Measurements from ENCODE around the gene POLR3H. TPM values are rescaled to one million over a fixed set of nuclear protein-coding genes. Genes with fewer than 3 reads are reported as not detected.

POLR3H gene
- total and polyA plus RNA-seq, 10 of the 15 experiments (the other 5 are each of a cell fraction or from before 2014, with no cell fraction given): 3.5 to 62.7 (median 24.6) TPM

DNA sequence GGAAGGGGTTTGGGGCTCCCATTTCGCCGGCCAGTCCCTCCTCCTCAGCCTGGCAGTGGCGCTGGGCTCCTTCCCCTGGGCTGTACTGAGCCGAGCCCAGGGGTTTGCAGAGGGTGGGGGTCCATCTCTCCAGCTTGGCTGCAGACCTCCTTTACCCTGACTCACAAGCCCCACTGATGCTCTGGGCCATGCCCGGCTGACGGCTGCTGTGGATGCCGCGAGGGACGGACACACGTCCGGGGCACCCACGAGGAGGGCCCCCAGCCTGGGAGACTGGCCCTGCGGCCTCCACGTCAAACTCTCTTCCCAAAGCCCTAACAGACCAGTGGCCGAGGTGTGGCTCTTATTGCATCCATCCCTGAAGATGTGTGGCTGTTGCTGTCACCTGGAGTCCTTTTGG lies 31.3 kb upstream of the POLR3H start:
- Histone ChIP-seq H3K4me2 (ENCODE audit: control insufficient read depth, insufficient read depth) (no peak overlapping the region), H3K36me3 (ENCODE audit: control insufficient read depth in 2 of 2, insufficient read depth in 2 of 2, low read length in 1 of 2) (peaks cover 0 to 4% of the 10 kb centered on the region in 2 experiments; a peak in 2 of 4 replicates), H3K4me1 (ENCODE audit: control insufficient read depth, insufficient read depth, low read length) (no peaks in the 10 kb centered on the region), H3K4me3 (no peak overlapping the region), H3K79me2 (ENCODE audit: control insufficient read depth, insufficient read depth, low read length) (no peaks in the 10 kb centered on the region), H4K20me1 (ENCODE audit: control insufficient read depth, insufficient read depth) (no peaks in the 10 kb centered on the region), H3K27ac (ENCODE audit: control insufficient read depth, insufficient read depth) (no peak overlapping the region), H3K9ac (ENCODE audit: control insufficient read depth, insufficient read depth, low read length) (no peak overlapping the region), H3K27me3 (replicated peaks in 1 of 2; ENCODE audit: control insufficient read depth in 2 of 2, insufficient read depth in 2 of 2, low read length in 1 of 2) (no peaks in the 10 kb centered on the region), H2AFZ (ENCODE audit: control insufficient read depth, low read depth, low read length) (no peak overlapping the region), H3K9me3 (replicated peaks; ENCODE audit: control insufficient read depth, insufficient read depth, low read length) (no peaks in the 10 kb centered on the region)
- FAIRE-seq (no peak), DNase-seq (ENCODE audit: low read depth, low spot score) (no peak), ATAC-seq (no peak)
- in situ Hi-C loops (cut with MboI): no loop called here
- TF ChIP-seq RUNX3 (IDR thresholded peaks at IDR 0.05; ENCODE audit: low read length): no peak
- 0 out of 2 replicates have a peak, but pooled peaks have one; percentile 4 for TF ChIP-seq POLR2A (IDR thresholded peaks at IDR 0.05; ENCODE audit: low read depth, low read length)
- TF ChIP-seq STAT3 (IDR thresholded peaks at IDR 0.05; ENCODE audit: low read depth, low read length): no peak
- ChIA-PET SMC1A (ENCODE audit: uncharacterized antibody, unreplicated experiment) (no interaction called here), RAD21 (ENCODE audit: unreplicated experiment) (no interaction called here), CTCF (no interaction called here), POLR2A (no interaction called here)
- BruUV-seq (replicated peaks): no TSS peak
- 90% methylated on average over 15 of the region's 15 CpGs for WGBS (ENCODE audit: insufficient coverage, insufficient replicate concordance, low lambda C conversion rate, missing lambda C conversion rate)
- intact Hi-C loops (cut with micrococcal nuclease; ENCODE audit: unreplicated experiment): no loop called here

- in situ Hi-C loops (cut with MboI): no loop called here
- SMC1A ChIA-PET (ENCODE audit: uncharacterized antibody, unreplicated experiment): no interaction called here
- ATAC-seq (no peak), FAIRE-seq (no peak), DNase-seq (ENCODE audit: low read depth, low spot score) (no peak)
- TF ChIP-seq CBX5 (IDR thresholded peaks at IDR 0.05; ENCODE audit: low read depth) (no peak), RAD21 (IDR thresholded peaks at IDR 0.05; ENCODE audit: insufficient read depth, low read depth, low read length) (no peak), HDAC2 (IDR thresholded peaks at IDR 0.05) (no peak), RFX5 (IDR thresholded peaks at IDR 0.05; ENCODE audit: low read depth, low read length) (no peak), SREBF2 (IDR thresholded peaks at IDR 0.05; ENCODE audit: low read length) (no peak), ESRRA (IDR thresholded peaks at IDR 0.05; ENCODE audit: low read length) (no peak)
- peaks cover 0 to 4% of the 10 kb centered on the region in 2 experiments; a peak in 2 of 4 replicates for H3K36me3 ChIP-seq (ENCODE audit: control insufficient read depth in 2 of 2, insufficient read depth in 2 of 2, low read length in 1 of 2)
- no peak overlapping the region for H3K4me3 ChIP-seq
- WGBS (ENCODE audit: insufficient coverage, insufficient replicate concordance, low lambda C conversion rate, missing lambda C conversion rate): 84% methylated on average over 22 of the region's 26 CpGs
- H3K4me2 ChIP-seq (ENCODE audit: control insufficient read depth, insufficient read depth): no peak overlapping the region
- H3K9ac ChIP-seq (ENCODE audit: control insufficient read depth, insufficient read depth, low read length): no peak overlapping the region
- no peaks in the 10 kb centered on the region for H3K79me2 ChIP-seq (ENCODE audit: control insufficient read depth, insufficient read depth, low read length)
- H3K27ac ChIP-seq (ENCODE audit: control insufficient read depth, insufficient read depth): no peak overlapping the region
- no peaks in the 10 kb centered on the region for H3K27me3 ChIP-seq (replicated peaks in 1 of 2; ENCODE audit: control insufficient read depth in 2 of 2, insufficient read depth in 2 of 2, low read length in 1 of 2)
- H3K9me3 ChIP-seq (replicated peaks; ENCODE audit: control insufficient read depth, insufficient read depth, low read length): no peaks in the 10 kb centered on the region
- CTCF ChIA-PET: no interaction called here
- H3K4me1 ChIP-seq (ENCODE audit: control insufficient read depth, insufficient read depth, low read length): no peaks in the 10 kb centered on the region
- no peaks in the 10 kb centered on the region for H4K20me1 ChIP-seq (ENCODE audit: control insufficient read depth, insufficient read depth)
- H2AFZ ChIP-seq (ENCODE audit: control insufficient read depth, low read depth, low read length): no peak overlapping the region
- RAD21 ChIA-PET (ENCODE audit: unreplicated experiment): no interaction called here
- intact Hi-C loops (cut with micrococcal nuclease; ENCODE audit: unreplicated experiment): no loop called here
- POLR2A ChIA-PET: interaction anchor here (0.8 kb wide), 1 partner anchor 14 kb away, joined by 3 read pairs; the partner anchor contains the start of gene PMM1
- BruUV-seq (replicated peaks): no TSS peak
These were observed 30.6 kb upstream of the POLR3H start for GRCh38 chr22:41574847-41575381.

All from GM12878 (cell line).